Neutrophil (primary cell): Measurements from ENCODE around the gene CSNK1A1.
A peak's percentile ranks its signal among the peaks of the same experiment; 100 is the strongest.

ENCODE experiments used
- H3K27ac ChIP-seq: fragments of 200-600 bp; sonication (generic); 2 replicates; pipeline ENCODE4 v1.5.1; 2016; ENCODE audit warnings: mild to moderate bottlenecking, moderate library complexity
- H3K27me3 ChIP-seq: fragments of 200-600 bp; sonication (generic); 2 replicates; pipeline ENCODE4 v1.6.0; 2016; ENCODE audit warnings: mild to moderate bottlenecking
- H3K36me3 ChIP-seq: fragments of 200-600 bp; sonication (generic); 2 replicates; pipeline ENCODE4 v1.5.1; 2017
- H3K4me1 ChIP-seq, 2 experiments: fragments of 200-600 bp in 1 of 2; sonication (generic) in 1 of 2; 1 replicate in 1 of 2; 2 replicates in 1 of 2; pipeline versions ENCODE4 v1.5.1 to v1.6.1; 2013 to 2016; ENCODE audit warnings: low read depth in 1 of 2, low read length in 1 of 2, mild to moderate bottlenecking in 1 of 2, moderate library complexity in 1 of 2; ENCODE audit not compliant: control insufficient read depth in 1 of 2, insufficient read depth in 1 of 2
- H3K4me3 ChIP-seq, 2 experiments: fragments of 200-600 bp in 1 of 2; sonication (generic) in 1 of 2; 1 replicate in 1 of 2; 2 replicates in 1 of 2; pipeline ENCODE4 v1.5.1; 2013 to 2016; ENCODE audit warnings: low read depth in 1 of 2, low read length in 1 of 2, mild to moderate bottlenecking in 1 of 2, moderate library complexity in 1 of 2
- H3K9me3 ChIP-seq: fragments of 200-600 bp; sonication (generic); 2 replicates; pipeline ENCODE4 v1.5.1; 2016
- CTCF ChIP-seq: fragments of 200-600 bp; sonication (generic); IDR thresholded peaks from 2 replicates; pipeline ENCODE4 v1.5.1; 2016; ENCODE audit warnings: antibody characterized with exemption

Gene CSNK1A1

GRCh38 chr5:149498724-149499336, 52.4 kb downstream of the CSNK1A1 start:
- no peak overlapping the region for H3K4me3 ChIP-seq
- no peak for TF ChIP-seq CTCF
- peaks cover 90% of the 10 kb centered on the region for H3K36me3 ChIP-seq
- no peaks in the 10 kb centered on the region for H3K27me3 ChIP-seq
- H3K27ac ChIP-seq, result no peak overlapping the region
- no peaks in the 10 kb centered on the region for H3K9me3 ChIP-seq
- H3K4me1 ChIP-seq, result no peaks in the 10 kb centered on the region

GRCh38 chr5:149497357-149497756, 53.9 kb downstream of the CSNK1A1 start:
- Histone ChIP-seq H3K4me3 (no peak overlapping the region), H3K9me3 (no peaks in the 10 kb centered on the region), H3K4me1 (no peaks in the 10 kb centered on the region), H3K36me3 (peaks cover 89% of the 10 kb centered on the region), H3K27me3 (no peaks in the 10 kb centered on the region), H3K27ac (peak overlapping the region; percentile 36)
- TF ChIP-seq CTCF, result no peak

GRCh38 chr5:149496917-149497316, 54.3 kb downstream of the CSNK1A1 start:
- Histone ChIP-seq H3K27me3 (no peaks in the 10 kb centered on the region), H3K4me3 (no peak overlapping the region), H3K9me3 (no peaks in the 10 kb centered on the region), H3K4me1 (no peaks in the 10 kb centered on the region), H3K27ac (no peak overlapping the region), H3K36me3 (peaks cover 85% of the 10 kb centered on the region)
- TF ChIP-seq CTCF, result no peak

GRCh38 chr5:149496166-149496565, 55.1 kb downstream of the CSNK1A1 start:
- no peak for TF ChIP-seq CTCF
- no peak overlapping the region for H3K27ac ChIP-seq
- no peaks in the 10 kb centered on the region for H3K9me3 ChIP-seq
- no peaks in the 10 kb centered on the region for H3K4me1 ChIP-seq
- no peak overlapping the region for H3K4me3 ChIP-seq
- no peaks in the 10 kb centered on the region for H3K27me3 ChIP-seq
- peaks cover 78% of the 10 kb centered on the region for H3K36me3 ChIP-seq

- no peak overlapping the region for H3K4me3 ChIP-seq
- H3K27ac ChIP-seq, result no peak overlapping the region
- peaks cover 73% of the 10 kb centered on the region for H3K36me3 ChIP-seq
- no peaks in the 10 kb centered on the region for H3K27me3 ChIP-seq
- TF ChIP-seq CTCF, result no peak
- H3K9me3 ChIP-seq, result no peaks in the 10 kb centered on the region
- no peaks in the 10 kb centered on the region for H3K4me1 ChIP-seq
Observed at GRCh38 chr5:149495673-149496072, 55.6 kb downstream of the CSNK1A1 start.
